HepG2 (cell line): ENCODE measurements around the gene NSUN3. TPM values are rescaled to one million over a fixed set of nuclear protein-coding genes. Genes with fewer than 3 reads are reported as not detected.
A peak's percentile ranks its signal among the peaks of the same experiment; 100 is the strongest.

Experiments
- ATF7 ChIP-seq, 2 experiments: fragments of 450-650 bp in 1 of 2; sonication (generic) in 1 of 2; formaldehyde crosslinking in 1 of 2; IDR thresholded peaks; 2 replicates each; pipeline versions ENCODE4 v1.4.0 to v1.6.1; 2016 to 2020; ENCODE audit warnings: antibody characterized with exemption in 1 of 2, mild to moderate bottlenecking in 1 of 2, missing genetic modification reagents in 1 of 2
- DPF2 ChIP-seq: sonication (generic); formaldehyde crosslinking; IDR thresholded peaks from 2 replicates; pipeline ENCODE4 v1.4.0; 2020; ENCODE audit warnings: mild to moderate bottlenecking, low read depth, missing genetic modification reagents, borderline replicate concordance
- FOSL2 ChIP-seq: sonication (generic); formaldehyde crosslinking; IDR thresholded peaks from 2 replicates; pipeline ENCODE4 v1.4.0; 2020; ENCODE audit warnings: missing genetic modification reagents
- ISX ChIP-seq: sonication (generic); formaldehyde crosslinking; conservative IDR thresholded peaks from 2 replicates; pipeline ENCODE4 v1.5.0; 2020; ENCODE audit warnings: missing genetic modification reagents
- NONO ChIP-seq, 2 experiments: fragments of 450-650 bp in 1 of 2; sonication (generic) in 1 of 2; formaldehyde crosslinking in 1 of 2; IDR thresholded peaks in 1 of 2; conservative IDR thresholded peaks in 1 of 2; 2 replicates each; pipeline versions ENCODE4 v1.6.1 to v1.8.0; 2017 to 2022; ENCODE audit warnings: mild to moderate bottlenecking in 1 of 2, missing genetic modification reagents in 1 of 2, moderate library complexity in 1 of 2
- POLR2AphosphoS5 ChIP-seq: IDR thresholded peaks from 2 replicates; pipeline ENCODE4 v1.6.1; 2012; ENCODE audit warnings: low read depth, low read length
- PRDM15 ChIP-seq: sonication (generic); formaldehyde crosslinking; IDR thresholded peaks from 2 replicates; pipeline ENCODE4 v1.4.0; 2020; ENCODE audit warnings: missing genetic modification reagents
- PRMT3 ChIP-seq: sonication (generic); formaldehyde crosslinking; IDR thresholded peaks from 2 replicates; pipeline ENCODE4 v1.8.1; 2022; ENCODE audit warnings: low read depth, mild to moderate bottlenecking, moderate library complexity, missing genetic modification reagents, borderline replicate concordance
- REPIN1 ChIP-seq: sonication (generic); formaldehyde crosslinking; IDR thresholded peaks from 2 replicates; pipeline ENCODE4 v1.8.0; 2022; ENCODE audit warnings: missing genetic modification reagents, low read depth, mild to moderate bottlenecking, borderline replicate concordance
- SMARCC2 ChIP-seq: fragments of 450-650 bp; IDR thresholded peaks from 2 replicates; pipeline ENCODE4 v1.6.1; 2017; ENCODE audit warnings: antibody characterized with exemption, mild to moderate bottlenecking
- SRSF1 ChIP-seq: fragments of 200-400 bp; formaldehyde crosslinking; optimal IDR thresholded peaks from 2 replicates; pipeline ENCODE3; 2017; ENCODE audit warnings: mild to moderate bottlenecking, low read depth, low read length, moderate library complexity
- ZBTB10 ChIP-seq: sonication (generic); formaldehyde crosslinking; IDR thresholded peaks from 2 replicates; pipeline ENCODE4 v1.4.0; 2020; ENCODE audit warnings: missing genetic modification reagents, borderline replicate concordance
- ZBTB7B ChIP-seq: sonication (generic); formaldehyde crosslinking; IDR thresholded peaks from 2 replicates; pipeline ENCODE4 v1.4.0; 2020; ENCODE audit warnings: missing genetic modification reagents
- ZFP1 ChIP-seq: IDR thresholded peaks from 2 replicates; pipeline ENCODE4 v1.6.1; 2016
- ZNF501 ChIP-seq: sonication (generic); formaldehyde crosslinking; IDR thresholded peaks from 2 replicates; pipeline ENCODE4 v1.5.1; 2020; ENCODE audit warnings: mild to moderate bottlenecking, moderate library complexity, missing genetic modification reagents
- ZNF503 ChIP-seq: sonication (generic); formaldehyde crosslinking; IDR thresholded peaks from 2 replicates; pipeline ENCODE4 v1.4.0; 2020; ENCODE audit warnings: missing genetic modification reagents
- ZNF776 ChIP-seq: sonication (generic); formaldehyde crosslinking; IDR thresholded peaks from 2 replicates; pipeline ENCODE4 v1.4.0; 2020; ENCODE audit warnings: mild to moderate bottlenecking, missing genetic modification reagents
- polyA plus RNA-seq, 8 experiments: library from polyadenylated mRNA; depleted of rRNA in 3 of 8; stranded (reverse) in 7 of 8; unstranded in 1 of 8; fragments of >200 nt; fragmentation: Illumina TruSeq in 4 of 8; extraction: Trizol in 4 of 8; gene quantifications; 2 replicates each; pipeline versions ENCODE4 v1.2.1 to v1.2.3, GENCODE V29; 2011 to 2016; ENCODE audit warnings: low read depth in 4 of 8, missing spikeins in 1 of 8, mixed read lengths in 1 of 8; ENCODE audit not compliant: insufficient read depth in 1 of 8
- total RNA-seq, 5 experiments: library from RNA; depleted of rRNA; stranded (reverse); fragments of >200 nt; fragmentation: Illumina TruSeq; extraction: Trizol; gene quantifications; 2 replicates each; pipeline ENCODE4 v1.2.3, GENCODE V29; 2016; ENCODE audit warnings: low read depth in 1 of 5

Gene NSUN3
- total and polyA plus RNA-seq, 2 of the 13 experiments (the other 11 are each of a cell fraction or from before 2014, with no cell fraction given): 3.2 to 10.6 TPM

GRCh38 chr3:94062513-94063404, at the start of gene NSUN3, which contains the start of gene DHFR2 (continued):
- no peak for TF ChIP-seq ATF7 (IDR thresholded peaks at IDR 0.05)
- no peak for TF ChIP-seq ATF7 (CRISPR knock-in tag; IDR thresholded peaks at IDR 0.05)
- TF ChIP-seq ISX (CRISPR knock-in tag): no peak
- TF ChIP-seq PRMT3 (CRISPR knock-in tag): no peak
- TF ChIP-seq REPIN1 (CRISPR knock-in tag): peak; percentile 35; the same call in 1 of the 2 replicates
- TF ChIP-seq ZFP1 (CRISPR knock-in tag): peak; percentile 67; the same call in 1 of the 2 replicates
- TF ChIP-seq POLR2AphosphoS5: peak; percentile 75
- no peak for TF ChIP-seq ZBTB10 (CRISPR knock-in tag)
- TF ChIP-seq ZNF776: no peak
- TF ChIP-seq ZNF503: no peak
- TF ChIP-seq DPF2 (CRISPR knock-in tag): no peak
- no peak for TF ChIP-seq NONO (IDR thresholded peaks at IDR 0.05)
- no peak for TF ChIP-seq NONO (CRISPR knock-in tag; conservative IDR thresholded peaks at IDR 0.05)
- peak; percentile 39; the same call in 1 of the 2 replicates for TF ChIP-seq ZBTB7B
- no peak for TF ChIP-seq FOSL2 (CRISPR knock-in tag)
- no peak for TF ChIP-seq PRDM15 (CRISPR knock-in tag)
- TF ChIP-seq SMARCC2: no peak
- no peak for TF ChIP-seq SRSF1
- peak; percentile 91 for TF ChIP-seq ZNF501 (CRISPR knock-in tag)
